Activated CD4-positive, alpha-beta T cell treated with anti-CD3 and anti-CD28 coated beads for 48 hours (primary cell): Measurements from ENCODE around the gene SUFU.
A peak's percentile ranks its signal among the peaks of the same experiment; 100 is the strongest.

Experiments used
- DNase-seq: peaks from one replicate; pipeline ENCODE4 v3.0.0-alpha.2; 2020

Gene SUFU

DNA sequence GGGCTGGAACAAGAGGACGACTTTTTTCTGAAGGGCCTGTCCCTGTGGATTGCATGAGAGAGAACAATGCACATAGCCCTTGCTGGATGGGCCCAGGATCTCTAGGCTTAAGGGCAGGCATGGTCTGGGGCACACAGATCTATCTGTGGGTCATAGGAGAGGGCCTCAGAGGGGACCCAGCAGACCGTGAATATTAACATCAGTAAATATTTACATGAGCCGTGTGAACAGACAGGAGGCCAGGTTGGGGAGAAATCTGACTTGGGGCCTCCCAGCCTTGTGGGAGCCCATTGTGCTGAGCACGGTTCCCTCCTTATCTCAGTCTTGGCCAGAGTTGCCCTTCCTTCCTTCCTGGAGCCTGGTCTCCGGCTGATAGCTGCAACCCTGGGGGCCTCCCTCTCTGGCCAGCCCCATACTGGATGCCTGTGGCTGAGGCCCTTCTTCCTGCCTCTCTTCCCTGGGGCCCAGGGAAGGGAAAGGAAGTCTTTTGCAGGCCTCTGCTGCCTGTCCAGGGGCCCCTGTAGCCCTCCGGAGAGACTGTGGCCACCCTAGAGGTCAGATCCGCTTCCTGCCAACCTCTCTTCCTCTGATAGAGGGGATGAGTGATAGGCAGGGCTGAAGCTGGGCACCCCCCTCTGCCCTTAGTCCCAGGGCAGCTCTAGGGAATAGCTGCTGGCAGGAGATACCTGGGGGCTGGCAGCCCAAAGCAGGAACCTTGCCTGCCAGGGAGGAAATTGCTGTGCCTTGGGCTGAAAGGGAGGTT lies 96.0 kb downstream of the SUFU start:
- DNase-seq, result no peak

DNA sequence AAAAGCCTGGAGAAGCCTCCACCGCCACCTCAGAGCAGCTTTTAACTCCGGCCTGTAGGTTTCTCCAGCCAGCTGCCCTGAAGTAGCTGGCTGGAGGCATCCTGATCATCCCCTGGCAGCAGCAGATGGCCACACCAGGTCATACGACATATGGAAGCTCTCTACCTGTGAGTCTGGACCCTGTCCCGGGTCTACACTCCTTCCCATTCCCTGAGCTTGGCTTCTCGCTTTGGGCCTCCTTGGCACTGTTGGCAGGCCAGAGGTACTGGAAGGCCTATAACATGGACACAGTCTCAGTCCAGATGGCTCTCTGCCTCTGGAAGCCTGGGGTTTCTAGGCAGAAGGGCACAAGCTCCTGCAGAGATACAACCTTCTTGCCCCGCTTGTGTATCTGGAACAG lies 97.0 kb downstream of the SUFU start:
- DNase-seq, result no peak

DNA sequence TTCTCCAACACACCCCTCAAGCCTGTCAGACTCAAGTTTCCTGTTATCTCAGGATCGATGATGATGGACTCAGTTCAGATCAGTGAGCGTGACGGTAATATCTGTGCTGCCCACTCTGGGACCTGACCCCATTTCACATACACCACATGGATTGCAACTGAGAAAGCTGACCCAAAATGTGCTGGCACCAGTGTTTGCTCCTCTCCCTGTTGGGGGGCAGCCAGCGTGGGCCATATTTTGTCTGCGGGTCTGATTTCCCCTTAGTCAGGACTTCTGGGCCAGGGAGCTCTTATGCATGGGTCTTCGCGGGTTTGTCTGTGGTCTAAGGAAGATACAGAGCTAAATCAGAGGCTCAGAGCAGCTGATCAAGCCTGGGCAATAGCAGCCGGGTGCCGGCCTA lies 97.9 kb downstream of the SUFU start:
- no peak for DNase-seq

DNA sequence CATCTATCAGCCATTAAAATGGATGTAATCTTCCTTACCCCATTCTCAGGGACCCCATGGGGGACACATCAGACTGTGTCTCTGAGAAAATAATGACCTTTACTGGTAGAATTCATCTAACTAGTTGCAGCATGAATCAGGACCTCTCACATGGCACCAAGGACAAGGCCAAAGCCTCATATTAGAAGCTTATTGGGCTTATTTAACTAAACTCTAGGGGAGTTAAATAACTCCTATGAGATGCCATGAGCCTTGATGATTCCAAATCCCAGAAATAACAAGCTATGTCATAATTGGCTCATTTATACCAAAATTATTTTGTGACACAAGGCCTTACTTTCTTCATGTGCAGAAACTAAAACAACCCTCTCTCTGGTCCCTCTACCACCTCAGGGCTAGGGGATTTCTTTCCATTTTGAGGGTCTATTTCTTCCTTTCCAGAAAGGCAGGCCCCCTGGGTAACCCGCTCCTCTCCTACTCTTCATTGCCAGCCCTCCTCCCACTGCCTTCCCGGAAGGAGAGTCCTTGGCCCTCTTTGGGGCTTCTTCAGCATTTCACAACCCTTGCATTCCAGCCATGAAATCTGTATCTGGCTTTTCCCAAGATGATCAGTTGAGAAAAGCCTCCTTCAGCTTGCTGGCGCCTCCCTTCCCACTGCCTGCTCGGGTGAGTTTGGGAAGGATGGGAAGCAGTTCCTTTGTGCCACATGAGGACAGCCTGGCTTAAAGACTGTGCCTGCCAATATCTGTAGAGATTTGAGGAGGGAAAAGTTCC lies 98.7 kb downstream of the SUFU start:
- DNase-seq, result no peak

DNA sequence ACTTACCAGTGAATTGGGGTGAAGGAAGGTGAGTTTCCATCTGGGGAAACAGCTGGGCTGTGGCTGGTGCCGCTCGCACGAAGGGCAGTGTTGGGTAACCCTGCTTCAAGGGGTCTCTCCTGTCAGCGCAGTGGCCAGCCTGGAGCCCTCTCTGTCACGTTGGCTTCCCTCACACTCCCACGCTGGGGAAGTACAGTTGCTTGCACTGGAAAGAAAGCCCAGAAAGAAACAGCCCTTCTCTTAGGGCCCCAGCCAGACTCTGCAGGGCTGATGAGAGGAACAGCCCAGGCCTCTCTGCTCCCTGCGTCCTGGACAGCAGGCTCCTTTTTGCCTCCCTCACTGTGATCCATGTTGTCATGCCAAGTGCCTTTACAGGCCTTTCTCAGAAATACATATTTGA lies 100.2 kb downstream of the SUFU start:
- DNase-seq, result no peak

DNA sequence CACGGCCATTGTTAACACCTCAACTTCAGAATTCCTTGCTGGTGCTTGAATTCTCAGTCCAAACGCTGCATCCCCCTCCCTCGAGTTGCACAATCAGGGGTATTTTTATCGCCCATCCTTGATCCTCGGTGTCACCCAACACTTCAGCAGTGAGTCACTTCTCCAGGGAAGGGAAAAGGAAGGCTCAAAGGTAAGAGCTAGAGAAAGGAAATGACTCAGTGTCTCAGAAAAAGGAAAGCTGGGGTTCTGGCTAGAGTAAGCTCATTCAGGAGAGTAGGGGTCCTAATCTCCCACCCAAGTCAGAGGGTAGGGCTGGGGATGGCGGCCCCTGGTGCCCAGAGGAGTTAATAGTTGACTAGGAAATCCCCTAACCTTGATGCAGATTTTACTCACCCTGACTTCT lies 100.7 kb downstream of the SUFU start:
- DNase-seq, result no peak

DNA sequence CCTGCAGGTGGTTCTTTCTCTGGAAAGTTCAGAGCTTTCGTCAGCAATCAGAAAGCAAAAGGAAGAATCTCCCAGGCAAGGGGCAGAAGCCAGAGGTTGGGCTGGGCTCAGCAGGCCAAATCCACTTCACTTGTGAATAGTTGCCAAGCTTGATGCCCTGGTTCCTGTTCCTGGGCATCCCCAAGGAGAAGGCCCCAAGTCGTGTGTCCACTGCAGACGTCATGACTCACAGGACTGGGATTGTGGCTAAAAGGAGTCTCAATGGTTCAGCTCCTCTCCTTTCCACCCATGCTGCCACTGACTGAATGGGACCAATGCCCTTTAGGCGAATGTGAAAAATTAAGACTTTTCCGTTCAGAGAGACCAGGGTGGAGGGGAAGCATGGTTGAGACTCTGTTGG lies 101.9 kb downstream of the SUFU start:
- no peak for DNase-seq

DNA sequence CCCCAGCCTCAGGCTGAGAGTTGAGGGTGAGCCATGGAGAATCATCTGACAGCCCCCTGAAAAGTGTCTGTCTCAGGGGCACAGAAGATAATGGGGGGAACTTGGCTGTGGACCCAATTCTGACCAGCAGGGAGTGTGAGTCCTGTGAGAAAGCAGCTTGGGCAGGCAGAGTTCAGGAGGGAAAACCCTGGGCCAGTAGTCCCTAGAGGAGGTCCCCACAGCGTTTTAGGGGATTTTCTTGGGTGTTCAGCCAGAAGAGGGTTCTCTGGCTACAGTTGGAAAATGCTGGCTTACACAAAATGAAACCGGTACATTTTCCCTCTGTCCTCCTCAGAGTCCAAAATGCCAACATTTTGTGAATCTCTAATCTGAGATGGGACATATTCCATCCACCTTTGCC lies 104.7 kb downstream of the SUFU start:
- DNase-seq, result no peak

DNA sequence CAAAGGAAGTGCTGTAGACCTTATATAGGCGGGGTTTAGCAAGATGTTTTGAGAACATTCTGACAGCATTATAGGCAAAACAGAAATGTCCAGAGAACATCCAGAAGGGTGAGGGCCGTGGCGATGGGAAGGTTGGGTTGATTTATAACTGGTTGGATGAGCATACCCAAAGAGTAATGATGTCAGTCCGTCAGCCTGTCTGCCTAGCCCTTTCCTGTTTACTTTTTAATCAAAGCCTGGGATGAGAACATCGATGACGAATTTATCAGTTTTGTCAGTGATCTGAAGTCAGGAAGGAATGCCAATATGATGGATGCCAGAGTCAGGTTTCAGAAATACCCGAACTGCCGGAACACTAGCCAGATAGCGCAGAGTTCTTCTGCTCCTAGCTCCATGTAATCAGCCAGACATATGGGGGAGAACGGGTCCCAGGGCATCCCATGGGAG lies 106.7 kb downstream of the SUFU start:
- DNase-seq, result no peak

DNA sequence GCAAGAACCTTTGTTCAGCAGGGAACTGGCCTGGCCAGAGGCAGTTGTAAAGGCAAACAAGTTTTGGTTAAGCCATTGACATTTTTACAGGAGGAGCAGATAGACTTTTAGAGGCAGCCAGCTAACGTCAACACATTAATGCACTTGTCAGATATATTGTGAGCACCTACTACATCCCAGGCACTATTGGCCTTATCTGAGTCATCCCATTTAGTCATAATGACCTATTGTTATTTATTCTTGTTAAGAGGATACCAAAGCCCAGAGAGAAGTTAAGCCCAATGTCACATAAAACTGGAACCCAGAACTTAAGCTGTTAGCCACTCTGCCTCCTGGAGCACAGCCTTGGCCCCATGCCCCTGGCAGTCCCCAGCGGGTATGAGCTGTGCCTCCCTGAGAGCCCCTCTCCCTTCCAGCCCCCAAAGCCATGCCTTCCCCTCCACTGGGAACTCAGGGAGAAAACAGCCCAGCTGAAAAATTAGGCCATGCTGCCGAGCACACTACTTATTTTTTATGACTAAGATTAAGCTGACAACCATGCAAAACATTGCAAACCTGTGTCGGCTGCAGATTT lies 107.8 kb downstream of the SUFU start:
- no peak for DNase-seq

DNA sequence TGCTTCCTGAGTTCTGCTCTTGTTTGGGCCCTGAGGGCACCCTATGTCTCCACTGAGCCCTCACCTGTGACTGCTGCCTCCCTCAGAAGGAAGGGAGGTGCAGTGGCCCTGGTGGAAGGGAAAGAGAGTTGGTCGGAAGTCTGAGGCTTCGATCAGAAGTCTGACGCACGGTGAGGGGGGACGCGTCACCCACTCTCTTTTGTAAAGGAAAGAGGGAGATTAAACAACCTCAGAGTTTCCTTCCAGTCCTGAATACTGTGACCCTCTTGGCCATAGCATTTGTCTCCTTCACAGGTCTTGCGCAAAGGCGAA lies 109.1 kb downstream of the SUFU start:
- DNase-seq, result peak; percentile 70

DNA sequence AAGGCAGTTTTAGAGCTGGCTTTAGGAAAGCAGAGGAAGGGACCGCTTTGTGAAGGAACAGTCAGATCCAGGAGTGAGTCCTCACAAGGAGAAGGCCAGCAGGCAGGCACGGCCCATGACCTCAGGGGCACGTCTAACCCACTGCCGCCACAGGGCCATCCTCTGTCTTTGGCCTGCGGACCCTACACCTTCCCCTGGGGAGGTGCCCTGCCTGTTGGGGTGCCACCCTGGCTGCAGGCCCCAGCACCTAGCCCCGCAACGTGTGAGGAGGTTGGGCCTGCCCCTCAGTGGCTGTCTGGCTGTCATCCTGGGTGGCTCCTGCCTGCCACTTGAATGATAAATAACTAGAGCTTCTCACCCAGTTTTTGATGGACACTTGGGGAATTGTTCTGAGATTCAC lies 109.5 kb downstream of the SUFU start:
- DNase-seq, result no peak

DNA sequence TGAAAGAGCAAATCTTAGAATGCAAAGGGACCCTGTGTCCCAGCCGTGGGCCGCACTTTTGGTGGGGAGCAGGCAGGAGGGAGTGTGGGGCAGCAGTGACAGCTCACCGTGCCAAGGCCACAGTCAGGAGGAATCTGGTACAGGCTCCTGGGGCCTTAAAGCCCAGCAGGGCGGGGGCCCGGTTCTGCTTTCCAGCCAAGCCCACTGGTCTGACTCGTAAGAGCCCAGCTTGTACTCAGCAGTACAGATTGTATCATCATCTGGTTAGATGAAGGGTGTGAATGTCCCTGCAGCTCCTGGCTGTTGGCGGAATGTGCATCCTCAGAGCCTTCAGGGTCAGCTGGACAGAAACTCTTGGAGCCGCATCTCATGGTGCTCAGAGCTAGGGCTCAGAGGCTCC lies 110.0 kb downstream of the SUFU start:
- no peak for DNase-seq

DNA sequence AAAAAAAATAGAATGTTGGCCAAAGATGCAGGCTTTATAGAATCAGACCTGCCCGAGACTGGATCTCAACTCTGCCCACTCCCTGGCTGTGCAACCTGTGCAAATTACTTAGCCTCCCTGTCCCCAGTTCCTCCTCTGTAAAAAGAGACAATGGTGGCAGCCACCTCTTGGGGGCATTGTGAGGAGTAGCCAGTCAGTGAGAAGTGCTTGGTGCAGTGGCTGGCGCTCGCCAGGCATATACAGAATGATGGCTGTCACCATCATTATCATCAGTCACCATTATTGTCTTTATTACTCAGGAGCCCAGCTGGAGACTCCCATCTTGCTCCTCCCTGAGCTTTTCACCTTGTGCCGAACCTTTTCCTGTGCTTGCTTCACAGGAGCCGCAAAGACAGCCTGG lies 111.1 kb downstream of the SUFU start:
- no peak for DNase-seq

DNA sequence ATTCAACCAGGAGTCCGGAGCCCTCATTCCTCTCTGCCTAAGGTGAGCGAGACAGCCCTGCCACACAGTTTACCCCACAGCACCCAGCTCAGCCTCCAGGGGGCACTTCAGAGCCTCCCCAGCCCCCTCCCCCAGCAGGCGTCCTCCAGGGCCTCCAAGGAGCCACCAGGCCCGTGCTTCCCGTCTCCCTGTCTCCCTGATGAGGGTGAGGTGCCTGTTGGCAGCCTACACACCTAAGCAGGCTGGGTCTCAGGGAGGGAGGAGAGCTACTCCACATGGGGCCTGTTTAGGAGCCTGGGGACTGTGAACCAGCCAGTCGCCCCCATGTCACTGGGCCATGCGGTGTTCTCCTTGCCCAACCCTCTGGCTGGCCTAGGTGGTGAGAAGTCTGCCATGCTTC lies 111.6 kb downstream of the SUFU start:
- DNase-seq, result peak; percentile 50

DNA sequence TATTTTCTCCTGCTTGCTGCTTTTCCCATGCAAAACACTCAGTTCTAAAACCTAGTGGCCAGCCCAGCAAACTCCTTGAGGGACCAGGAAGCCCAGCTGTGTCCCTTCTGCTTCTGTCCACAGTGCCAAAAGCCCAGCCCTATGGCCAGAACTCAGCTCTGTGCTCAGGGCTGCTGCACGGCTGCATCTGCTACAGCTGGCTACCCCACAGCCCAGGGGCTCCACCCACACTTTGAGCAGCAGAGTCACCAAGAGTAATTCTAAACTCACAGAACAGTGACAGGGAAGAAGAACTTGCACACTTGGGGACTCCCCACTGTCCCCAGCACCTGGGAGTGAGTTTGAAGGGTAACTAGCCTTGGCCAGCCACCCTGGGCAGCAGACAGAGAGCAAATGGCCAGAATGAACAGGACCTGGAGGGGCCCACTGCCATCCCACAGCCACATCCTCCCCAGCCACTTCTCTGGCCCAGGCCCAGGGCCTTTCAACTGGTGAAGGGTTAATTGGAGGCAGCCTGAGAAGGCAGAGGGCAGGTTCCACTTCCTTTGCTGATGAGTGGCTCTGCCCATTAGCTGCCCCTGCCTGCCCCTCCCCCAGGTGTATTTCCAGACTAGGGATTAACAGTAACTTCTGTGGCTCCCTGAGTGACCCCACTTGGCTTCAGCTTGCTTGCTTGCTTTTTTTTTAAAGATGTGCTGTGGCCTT lies 112.4 kb downstream of the SUFU start:
- no peak for DNase-seq

DNA sequence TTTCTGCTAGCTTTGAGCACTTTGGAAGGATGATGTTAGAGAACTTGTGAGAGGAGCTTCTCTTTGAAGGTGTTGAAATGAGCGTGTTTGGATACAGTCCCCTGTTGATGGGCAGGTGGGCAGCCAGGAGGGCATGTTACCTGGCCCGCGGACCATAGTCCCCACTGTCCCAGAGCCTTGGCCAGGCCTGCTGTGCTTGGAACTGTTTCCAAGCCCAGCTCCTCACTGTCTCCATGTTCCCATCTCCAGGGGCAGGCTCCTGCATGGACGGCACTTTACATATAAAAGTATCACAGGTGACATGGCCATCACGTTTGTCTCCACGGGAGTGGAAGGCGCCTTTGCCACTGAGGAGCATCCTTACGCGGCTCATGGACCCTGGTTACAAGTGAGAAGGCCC lies 113.3 kb downstream of the SUFU start:
- DNase-seq, result no peak

DNA sequence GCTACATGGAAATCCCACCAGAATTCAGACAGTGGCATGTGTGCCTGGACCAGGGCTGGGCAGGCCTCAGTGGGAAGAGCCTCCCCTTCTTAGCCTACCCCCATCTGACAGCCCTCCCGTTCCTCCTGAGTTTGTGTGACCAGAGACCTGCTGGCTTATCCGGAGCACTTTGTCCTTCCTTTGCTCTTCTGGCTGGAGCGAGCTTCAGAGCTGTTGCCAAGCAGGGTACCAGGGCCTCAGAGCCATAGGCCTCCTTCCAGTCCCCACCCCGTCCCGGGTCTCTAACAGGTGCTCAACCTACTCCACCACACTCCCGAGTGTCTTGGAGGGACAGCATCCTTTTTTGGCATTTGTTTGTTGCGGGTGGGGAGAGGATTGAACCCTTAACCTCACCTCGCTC lies 114.0 kb downstream of the SUFU start:
- DNase-seq, result no peak

DNA sequence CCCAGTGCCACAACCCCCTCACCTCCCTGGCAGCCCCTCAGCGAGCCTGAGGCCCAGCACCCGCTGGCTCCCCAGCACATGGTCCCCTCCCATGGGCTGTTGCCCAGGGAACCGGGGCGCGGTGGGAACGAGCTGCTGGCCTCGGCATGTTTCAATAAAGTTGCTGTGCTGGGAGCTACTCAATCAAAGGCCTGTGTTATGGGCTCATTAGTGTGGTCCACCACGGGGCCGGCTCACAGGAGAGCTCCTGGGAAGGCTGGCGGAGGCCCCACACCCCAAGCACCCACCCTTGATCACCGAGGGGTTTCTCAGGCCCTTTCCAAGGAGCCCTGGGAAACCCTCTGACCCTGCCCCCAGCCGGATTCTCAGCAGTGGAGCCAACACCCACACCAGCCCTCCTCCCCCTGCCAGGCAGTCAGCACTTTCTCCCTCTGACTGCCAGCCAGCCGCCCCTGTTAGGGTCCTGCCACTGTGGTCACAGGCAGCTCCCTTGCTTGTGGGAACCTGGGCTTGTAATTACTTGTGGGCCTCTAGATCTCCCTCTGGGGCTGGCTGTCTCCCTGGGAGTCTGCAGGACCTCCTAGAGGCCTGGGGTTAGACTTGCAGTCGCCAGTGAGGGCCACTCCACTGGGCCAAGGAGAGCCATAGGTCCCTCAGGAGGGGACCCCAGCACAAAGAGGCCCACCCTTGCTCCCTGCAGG lies 115.7 kb downstream of the SUFU start:
- no peak for DNase-seq

DNA sequence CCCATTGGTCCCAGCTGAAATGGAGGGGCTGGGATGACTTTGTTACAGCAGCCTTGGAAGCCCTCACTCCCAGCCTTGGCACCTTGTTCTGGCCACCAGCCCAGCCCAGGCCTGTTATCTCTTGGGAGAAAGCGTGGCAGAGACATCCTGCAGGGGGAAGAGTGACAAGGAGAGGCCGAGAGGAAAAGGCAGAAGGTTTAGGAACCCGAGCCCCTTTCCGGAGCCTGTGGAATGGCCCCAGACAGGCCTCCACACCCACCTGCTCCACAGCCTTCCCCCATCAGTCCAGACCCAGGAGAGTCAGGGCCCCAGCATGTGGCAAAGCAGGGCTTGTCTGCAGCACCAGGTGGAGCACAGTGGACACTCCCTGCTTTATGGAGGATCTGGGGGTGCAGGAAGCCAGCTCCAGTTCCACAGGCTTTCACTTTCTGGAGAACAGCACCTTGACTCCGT lies 116.4 kb downstream of the SUFU start:
- DNase-seq, result no peak

DNA sequence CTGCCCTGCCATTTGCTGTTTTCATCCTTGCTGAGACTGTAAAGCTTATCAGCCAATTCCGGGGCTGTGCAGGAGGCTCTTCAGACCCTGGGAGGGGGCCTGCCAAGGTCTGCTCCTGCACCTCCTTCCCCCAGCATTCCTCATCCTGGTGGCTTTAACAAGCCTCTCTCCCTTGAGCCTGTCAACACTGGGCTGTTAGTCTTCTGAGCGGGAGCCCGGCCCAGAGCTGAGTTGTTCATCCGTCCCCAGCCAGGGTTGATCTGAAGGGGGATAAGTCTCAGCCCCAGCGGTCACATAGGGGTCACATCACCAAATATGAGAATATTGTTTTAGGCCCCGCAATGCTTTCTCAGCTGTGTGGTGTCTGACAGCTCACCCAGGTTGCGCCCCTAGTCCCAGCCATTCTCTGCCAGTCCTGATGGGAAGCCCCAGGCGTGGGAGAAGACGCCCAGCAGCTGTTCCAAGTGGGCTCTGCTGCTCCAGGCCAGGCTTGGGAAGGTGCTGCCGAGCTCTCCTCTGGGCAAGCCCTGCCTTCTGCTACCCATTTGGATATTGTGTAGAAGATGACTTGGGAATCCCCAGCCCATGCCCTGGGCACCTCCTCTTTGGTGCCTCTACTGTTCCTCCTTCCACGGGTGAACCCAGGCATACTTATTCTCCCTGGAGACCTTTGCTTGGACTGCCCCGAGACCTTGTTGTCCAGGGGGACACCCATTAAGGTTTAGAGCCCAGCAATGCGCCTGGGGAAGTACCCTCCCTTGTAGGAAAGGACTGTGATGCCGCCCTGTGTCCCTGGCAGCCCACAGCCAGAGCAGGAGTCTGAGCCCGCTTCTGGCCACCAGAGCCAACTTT lies 117.0 kb downstream of the SUFU start:
- DNase-seq, result no peak
